Measurements from ENCODE around the gene CCDC88C. TPM values are rescaled to one million over a fixed set of nuclear protein-coding genes. Genes with fewer than 3 reads are reported as not detected.

CCDC88C gene
- total RNA-seq, 1 donor from 2014 or later = 48.2 TPM

DNA sequence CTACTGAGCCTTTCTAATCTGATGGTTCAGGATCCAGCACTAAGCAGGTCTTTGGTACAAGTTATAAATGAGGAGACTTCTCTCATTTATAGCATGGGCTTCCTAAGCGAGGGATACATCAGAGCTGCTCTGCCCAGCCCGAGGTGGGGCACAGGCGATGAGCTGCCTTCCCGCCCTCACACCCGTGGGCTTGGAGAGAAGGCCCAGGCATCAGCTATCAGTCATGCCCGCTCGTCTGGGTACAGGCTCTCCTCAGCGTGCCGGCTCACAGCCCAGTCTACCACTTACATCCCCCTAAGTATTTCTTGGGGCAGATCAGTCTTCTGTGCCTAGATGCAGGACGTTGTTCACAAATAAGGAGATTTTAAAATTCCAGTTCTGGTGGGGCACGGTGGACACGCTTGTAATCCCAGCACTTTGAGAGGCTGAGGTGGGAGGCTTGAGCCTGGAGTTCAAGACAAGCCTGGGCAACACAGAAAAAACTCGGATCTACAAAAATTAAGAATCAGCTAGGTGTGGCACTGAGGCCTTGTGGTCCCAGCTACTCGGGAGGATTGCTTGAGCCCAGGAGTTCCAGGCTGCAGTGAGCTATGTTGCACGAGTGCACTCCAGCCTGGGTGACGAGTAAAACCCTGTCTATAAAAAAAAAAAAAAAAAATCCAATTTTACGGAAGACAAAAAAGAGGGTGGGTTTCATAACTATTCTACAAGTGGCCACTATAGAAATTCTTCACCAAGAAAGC is 57.0 kb downstream of the CCDC88C start:
- TF ChIP-seq, protein P1, sequence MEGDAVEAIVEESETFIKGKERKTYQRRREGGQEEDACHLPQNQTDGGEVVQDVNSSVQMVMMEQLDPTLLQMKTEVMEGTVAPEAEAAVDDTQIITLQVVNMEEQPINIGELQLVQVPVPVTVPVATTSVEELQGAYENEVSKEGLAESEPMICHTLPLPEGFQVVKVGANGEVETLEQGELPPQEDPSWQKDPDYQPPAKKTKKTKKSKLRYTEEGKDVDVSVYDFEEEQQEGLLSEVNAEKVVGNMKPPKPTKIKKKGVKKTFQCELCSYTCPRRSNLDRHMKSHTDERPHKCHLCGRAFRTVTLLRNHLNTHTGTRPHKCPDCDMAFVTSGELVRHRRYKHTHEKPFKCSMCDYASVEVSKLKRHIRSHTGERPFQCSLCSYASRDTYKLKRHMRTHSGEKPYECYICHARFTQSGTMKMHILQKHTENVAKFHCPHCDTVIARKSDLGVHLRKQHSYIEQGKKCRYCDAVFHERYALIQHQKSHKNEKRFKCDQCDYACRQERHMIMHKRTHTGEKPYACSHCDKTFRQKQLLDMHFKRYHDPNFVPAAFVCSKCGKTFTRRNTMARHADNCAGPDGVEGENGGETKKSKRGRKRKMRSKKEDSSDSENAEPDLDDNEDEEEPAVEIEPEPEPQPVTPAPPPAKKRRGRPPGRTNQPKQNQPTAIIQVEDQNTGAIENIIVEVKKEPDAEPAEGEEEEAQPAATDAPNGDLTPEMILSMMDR (IDR thresholded peaks at IDR 0.05; ENCODE audit: unreplicated experiment) = no peak
- peaks cover 11% of the 10 kb centered on the region for H3K36me3 Mint-ChIP-seq (ENCODE audit: low read depth, unreplicated experiment)
- peaks cover 6% of the 10 kb centered on the region for H3K27me3 Mint-ChIP-seq (ENCODE audit: unreplicated experiment)
- no peak overlapping the region for H3K27ac Mint-ChIP-seq (ENCODE audit: unreplicated experiment)
- H3K4me1 Mint-ChIP-seq (ENCODE audit: unreplicated experiment) = no peaks in the 10 kb centered on the region
- DNase-seq (ENCODE audit: low spot score) = no peak
- H3K4me3 Mint-ChIP-seq (ENCODE audit: unreplicated experiment) = no peak overlapping the region
- no peaks in the 10 kb centered on the region for H3K9me3 Mint-ChIP-seq (ENCODE audit: unreplicated experiment)

DNA sequence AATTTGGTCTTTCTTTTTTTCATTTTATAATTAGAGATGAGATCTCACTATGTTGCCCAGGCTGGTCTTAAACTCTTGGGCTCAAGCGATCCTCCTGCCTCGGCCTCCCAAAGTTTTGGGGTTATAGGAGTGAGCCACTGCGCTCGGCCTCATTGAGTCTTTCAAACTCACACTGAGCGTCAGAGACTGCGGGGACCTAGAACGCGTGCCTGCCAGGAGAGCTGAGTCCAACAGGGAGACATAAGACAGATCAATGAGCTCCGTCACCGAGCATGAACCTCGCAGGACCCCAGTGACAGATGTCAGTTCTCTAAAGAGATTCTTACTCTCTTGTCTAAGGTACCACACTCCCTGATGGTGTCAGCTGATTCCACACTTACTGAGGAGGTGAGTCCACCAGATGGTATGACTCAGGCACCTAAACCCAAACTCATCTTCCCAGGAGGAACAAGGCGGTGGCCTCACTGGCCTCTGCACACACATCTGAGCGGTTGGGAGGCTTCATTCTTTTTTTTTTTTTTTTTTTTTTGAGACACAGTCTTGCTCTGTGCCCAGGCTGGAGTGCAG is 58.9 kb downstream of the CCDC88C start:
- peaks cover 19% of the 10 kb centered on the region for H3K36me3 Mint-ChIP-seq (ENCODE audit: low read depth, unreplicated experiment)
- peak overlapping the region; percentile 11 for H3K4me3 Mint-ChIP-seq (ENCODE audit: unreplicated experiment)
- no peak for DNase-seq (ENCODE audit: low spot score)
- H3K27ac Mint-ChIP-seq (ENCODE audit: unreplicated experiment) = no peak overlapping the region
- peaks cover 6% of the 10 kb centered on the region for H3K27me3 Mint-ChIP-seq (ENCODE audit: unreplicated experiment)
- TF ChIP-seq, protein P1 (IDR thresholded peaks at IDR 0.05; ENCODE audit: unreplicated experiment) = no peak
- H3K9me3 Mint-ChIP-seq (ENCODE audit: unreplicated experiment) = no peaks in the 10 kb centered on the region
- peaks cover 2% of the 10 kb centered on the region for H3K4me1 Mint-ChIP-seq (ENCODE audit: unreplicated experiment)

DNA sequence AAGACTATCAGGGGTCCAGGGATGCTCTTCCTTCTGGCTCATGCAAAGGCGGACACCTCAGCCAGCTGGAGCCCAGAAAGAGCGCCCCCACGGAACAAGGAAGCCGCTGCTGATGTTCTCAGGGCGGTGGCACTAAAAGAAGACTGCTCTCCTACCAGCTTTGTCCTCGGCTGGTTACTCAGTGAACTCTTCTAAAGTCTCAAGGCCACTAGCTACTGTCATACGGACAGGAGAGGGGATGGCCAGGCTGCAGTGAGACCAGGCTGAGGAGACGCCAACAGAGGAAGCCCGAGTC is 59.6 kb downstream of the CCDC88C start:
- TF ChIP-seq, protein P1 (IDR thresholded peaks at IDR 0.05; ENCODE audit: unreplicated experiment) = no peak
- Mint-ChIP-seq H3K27ac (ENCODE audit: unreplicated experiment) (no peak overlapping the region), H3K4me3 (ENCODE audit: unreplicated experiment) (no peak overlapping the region), H3K9me3 (ENCODE audit: unreplicated experiment) (no peaks in the 10 kb centered on the region), H3K4me1 (ENCODE audit: unreplicated experiment) (peaks cover 2% of the 10 kb centered on the region), H3K27me3 (ENCODE audit: unreplicated experiment) (peaks cover 6% of the 10 kb centered on the region), H3K36me3 (ENCODE audit: low read depth, unreplicated experiment) (peaks cover 19% of the 10 kb centered on the region)
- DNase-seq (ENCODE audit: low spot score) = no peak

DNA sequence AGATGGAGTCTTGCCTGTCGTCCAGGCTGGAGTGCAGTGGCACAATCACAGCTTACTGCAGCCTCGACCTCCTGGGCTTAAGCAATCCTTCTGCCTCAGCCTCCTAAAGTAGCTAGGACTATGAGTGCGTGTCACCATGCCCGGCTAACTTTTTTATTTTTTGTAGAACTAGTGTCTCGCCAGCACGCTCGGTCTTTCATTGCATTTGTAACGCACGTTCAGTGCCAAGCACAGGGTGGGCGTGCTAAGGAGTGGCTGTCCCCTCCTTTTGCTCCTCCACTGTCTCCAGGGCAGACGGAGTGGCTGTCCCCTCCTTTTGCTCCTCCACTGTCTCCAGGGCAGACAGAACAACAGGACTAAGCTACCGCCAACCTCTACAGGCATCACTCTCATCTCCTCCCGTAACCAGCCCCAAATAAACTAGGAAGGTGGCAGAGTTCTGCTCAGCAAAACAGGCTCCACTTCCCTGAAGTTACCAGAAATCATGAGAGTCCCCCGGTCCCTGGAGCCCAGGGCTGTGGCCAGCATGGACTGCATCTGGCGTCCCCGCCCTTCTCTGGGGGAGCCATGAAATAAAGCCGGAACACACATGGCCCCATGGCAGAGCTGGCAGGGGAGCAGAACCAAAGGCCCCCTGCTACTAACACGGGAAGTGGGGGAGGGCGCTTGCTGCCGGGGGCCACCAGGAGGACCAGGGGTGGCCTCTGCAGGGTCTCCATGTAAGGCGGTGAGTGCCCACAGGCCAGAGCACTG is 60.2 kb downstream of the CCDC88C start:
- H3K4me3 Mint-ChIP-seq (ENCODE audit: unreplicated experiment) = no peak overlapping the region
- TF ChIP-seq, protein P1 (IDR thresholded peaks at IDR 0.05; ENCODE audit: unreplicated experiment) = no peak
- peak overlapping the region; percentile 26 for H3K27ac Mint-ChIP-seq (ENCODE audit: unreplicated experiment)
- peaks cover 2% of the 10 kb centered on the region for H3K4me1 Mint-ChIP-seq (ENCODE audit: unreplicated experiment)
- H3K9me3 Mint-ChIP-seq (ENCODE audit: unreplicated experiment) = no peaks in the 10 kb centered on the region
- DNase-seq (ENCODE audit: low spot score) = no peak
- peaks cover 9% of the 10 kb centered on the region for H3K27me3 Mint-ChIP-seq (ENCODE audit: unreplicated experiment)
- H3K36me3 Mint-ChIP-seq (ENCODE audit: low read depth, unreplicated experiment) = peaks cover 19% of the 10 kb centered on the region

All from endothelial cell (in vitro differentiated cells).